HG03558 (cell line): ENCODE measurements around the gene IPPK.
"Not testable (repeated sequence)": the region's sequence is repeated elsewhere in the genome, so short reads cannot be mapped to it uniquely, and the experiment has no call there.

ENCODE experiments used
- ATAC-seq: cut with Tn5 transposase; IDR thresholded peaks from one replicate; pipeline ENCODE4 v1.9.1; 2021; ENCODE audit warnings: moderate number of reproducible peaks; ENCODE audit not compliant: unreplicated experiment; ENCODE audit errors: extremely low read depth

The IPPK gene

DNA sequence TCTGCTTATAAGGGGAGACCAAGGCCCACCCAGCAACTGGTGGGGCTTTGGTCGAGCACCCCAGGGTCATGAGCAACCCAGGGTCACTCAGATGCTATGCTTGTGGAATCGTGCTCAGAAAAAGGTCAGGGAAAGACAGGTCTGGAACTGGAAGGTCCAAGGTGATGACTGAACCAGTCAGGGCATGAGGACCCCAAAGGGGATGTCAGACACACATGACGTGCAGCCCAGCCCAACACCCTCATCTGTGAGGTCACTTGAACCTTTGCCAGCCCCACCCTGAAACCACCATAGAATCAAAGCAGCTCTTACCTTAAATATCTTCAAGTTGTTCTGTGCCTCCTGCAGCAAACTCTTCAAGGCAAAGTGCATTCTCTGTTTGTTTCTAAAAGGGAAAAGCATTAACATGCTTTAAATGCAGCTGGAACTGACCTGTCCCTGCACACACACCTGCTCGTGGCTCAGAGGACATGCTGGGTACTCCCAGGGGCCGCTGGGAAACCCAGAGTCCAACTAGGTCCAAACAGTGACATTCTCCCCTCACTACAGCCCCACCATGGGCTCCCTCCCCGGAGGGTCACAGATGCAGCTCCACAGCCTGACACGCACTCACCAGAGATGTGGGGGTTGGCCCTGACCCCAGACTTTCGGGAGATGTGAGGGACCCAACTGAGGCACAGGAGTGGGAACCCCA is 29.4 kb downstream of the IPPK start:
- ATAC-seq, result no peak

DNA sequence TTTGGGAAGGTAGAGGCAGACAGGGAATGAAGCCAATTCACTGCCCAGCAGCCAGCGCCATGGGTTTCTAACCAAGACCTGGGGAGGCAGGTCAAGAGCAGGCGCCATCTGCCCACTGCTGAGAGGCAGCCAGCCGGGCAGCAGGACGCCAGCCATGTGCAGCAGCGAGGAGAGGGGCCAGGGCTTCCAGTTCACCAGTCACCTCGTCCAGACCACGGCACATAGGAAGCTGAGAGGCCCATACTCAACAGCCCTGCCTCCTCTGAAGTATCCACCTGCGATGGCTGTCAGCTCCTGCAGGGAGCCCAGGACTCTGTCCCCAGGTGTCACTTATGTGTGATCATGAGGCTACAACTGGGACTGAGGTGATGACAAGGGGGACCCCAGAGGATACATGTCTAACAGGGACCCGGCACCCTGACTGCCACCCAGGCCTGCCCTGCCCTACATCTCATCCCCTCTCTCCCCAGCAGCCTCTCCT is 30.1 kb downstream of the IPPK start:
- ATAC-seq, result no peak

DNA sequence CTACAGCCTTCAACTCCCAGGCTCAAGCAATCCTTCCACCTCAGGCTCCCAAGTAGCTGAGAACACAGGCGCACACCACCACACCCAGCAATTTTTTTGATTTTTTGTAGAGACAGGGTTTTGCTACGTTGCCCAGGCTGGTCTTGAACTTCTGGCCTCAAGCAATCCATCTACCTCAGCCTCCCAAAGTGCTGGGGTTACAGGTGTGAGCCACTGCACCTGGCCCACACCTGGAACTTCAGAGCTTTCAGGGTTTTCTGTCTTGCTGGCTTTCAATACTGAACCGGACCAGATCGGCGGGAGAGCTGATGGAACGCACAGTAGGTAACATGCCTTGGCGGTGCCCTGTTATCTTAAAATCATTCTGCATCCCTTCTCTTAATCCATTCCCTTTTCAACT is 30.8 kb downstream of the IPPK start:
- ATAC-seq, result no peak

DNA sequence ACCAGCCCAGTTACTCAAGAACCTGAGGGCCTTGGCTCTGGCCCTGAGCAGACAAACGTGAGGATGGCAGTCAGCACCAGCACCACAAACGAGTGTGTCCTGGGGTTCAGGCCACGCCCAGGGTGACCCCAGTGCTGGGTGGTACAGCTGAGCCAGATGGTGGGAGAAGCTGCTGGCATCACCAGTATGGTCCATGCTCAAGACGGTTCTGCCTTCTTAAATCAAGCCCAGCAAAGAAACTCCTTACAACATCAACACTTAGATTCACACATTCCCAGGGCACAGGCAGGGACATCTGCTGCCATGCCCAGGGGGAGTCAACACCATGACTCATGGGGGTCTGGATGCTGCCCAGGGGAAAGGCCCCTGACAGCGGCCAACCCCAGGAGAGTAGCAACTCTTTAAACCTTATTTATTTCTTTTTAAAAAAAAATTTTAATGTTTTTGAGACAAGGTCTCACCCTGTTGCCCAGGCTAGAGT is 31.3 kb downstream of the IPPK start:
- ATAC-seq, result no peak

GRCh38 chr9:92637886-92638620 is 31.9 kb downstream of the IPPK start:
- ATAC-seq, result no peak

GRCh38 chr9:92637326-92637725 is 32.6 kb downstream of the IPPK start:
- no peak for ATAC-seq

DNA sequence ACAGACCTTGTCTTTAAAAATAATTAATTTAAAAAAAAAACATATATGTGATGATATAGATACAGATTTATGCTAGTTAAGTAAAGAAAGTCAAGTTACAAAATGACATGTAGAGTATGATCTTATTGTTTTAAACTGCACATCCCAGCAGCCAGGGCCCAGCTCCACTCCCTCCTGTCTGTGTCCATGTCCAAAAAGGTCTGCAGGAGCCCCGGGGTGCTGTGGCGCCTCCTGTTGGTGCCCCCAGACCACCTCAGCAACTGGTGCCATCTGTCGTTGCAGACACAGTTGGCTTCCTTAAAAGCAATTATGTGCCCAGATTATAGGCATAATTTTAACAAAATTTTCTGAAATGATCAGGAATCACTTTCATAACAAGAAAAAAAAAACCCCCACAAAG is 33.3 kb downstream of the IPPK start:
- ATAC-seq, result no peak

GRCh38 chr9:92635760-92636159 is 34.2 kb downstream of the IPPK start:
- no peak for ATAC-seq

DNA sequence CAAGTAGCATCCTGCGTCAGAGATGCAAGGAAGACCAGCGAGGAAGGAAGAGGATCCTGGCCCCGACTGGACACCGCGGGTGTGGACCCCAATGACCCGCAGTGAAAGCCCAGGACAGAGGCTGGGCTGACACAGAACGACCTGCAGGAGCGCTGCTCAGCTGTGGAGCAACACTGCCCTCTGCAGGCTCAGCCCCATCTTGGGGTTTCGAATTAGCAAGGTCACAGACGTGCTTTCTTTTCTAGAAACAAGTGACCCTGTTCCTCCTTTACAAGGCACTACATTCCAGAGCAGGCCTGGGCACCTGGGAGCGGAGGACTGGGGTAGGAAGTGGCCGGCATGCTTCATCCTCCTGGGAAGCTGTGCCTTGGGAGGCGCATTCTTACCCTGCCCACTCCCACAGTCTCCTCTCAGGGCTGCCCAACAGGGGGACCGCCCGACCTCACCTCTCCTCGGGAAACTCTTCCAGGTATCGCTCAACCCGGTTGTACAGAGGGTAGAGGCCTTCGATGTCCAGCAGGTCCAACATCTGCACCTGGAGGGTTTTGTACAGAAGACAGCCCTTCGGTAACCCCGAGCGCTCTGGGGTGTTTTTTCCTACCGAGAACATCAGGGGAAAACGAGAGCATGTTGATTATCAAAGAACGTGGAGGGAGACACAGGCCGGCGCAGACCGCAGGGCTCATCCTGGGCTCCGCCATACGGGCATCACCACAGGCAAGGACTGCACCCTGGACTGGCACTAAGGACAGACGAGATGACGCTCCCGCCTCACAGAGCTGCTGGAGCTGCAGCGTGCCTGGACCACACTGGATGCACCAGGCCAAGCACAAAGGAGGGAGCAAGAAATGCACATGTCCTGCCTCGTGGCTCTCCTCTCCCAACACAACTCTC is 35.0 kb downstream of the IPPK start:
- ATAC-seq, result no peak

DNA sequence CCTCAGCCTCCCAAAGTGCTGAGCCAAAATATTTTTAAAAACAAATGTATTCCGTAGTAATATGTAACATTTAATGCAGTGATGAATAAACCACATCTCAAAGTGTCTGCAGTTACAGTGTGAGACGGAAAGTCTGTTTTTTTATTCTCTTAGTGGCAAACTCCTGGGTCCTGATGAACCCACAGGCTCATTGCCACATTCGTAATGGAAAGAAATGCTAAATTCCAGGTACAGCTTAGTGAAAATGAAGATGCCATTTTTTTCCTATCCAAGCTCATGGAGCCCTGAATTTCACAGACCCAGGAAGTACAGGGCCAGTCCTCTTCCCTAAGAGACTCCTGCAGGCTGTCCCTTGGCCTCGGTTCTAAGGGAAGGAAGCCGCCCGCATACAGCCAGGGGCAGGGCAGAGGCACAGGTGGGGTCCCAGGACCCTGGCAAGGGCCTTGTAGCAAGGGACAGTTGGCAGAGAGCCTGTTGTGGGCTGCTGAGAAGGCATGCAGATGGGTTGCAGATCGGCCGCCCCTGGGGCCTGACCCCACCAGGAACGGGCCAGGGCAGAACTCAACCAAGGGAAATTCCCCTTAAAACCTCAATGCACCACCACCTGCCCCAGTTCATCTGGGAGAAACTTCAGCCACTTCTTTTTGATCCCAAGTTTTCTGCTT is 36.2 kb downstream of the IPPK start:
- ATAC-seq, result no peak

GRCh38 chr9:92632641-92633040 is 37.3 kb downstream of the IPPK start:
- ATAC-seq, result no peak

GRCh38 chr9:92631452-92632343 is 38.2 kb downstream of the IPPK start:
- no peak for ATAC-seq

DNA sequence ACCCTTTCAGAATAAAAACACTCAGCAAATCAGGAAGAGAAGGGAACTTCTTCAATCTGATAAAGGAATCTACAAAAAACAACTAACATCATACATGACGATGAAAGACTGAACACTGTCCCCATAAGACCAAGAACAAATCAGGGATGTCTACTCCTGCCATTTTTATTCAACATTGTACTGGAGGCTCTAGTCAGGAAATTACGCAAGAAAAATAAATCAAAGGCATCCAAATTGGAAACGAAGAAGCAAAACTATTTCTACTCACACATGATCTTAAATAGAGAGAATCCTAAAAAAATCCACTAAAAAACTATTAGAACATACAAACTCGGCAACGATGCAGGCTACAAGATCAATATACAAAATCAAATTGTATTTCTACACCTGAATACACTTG is 42.3 kb downstream of the IPPK start:
- no peak for ATAC-seq

DNA sequence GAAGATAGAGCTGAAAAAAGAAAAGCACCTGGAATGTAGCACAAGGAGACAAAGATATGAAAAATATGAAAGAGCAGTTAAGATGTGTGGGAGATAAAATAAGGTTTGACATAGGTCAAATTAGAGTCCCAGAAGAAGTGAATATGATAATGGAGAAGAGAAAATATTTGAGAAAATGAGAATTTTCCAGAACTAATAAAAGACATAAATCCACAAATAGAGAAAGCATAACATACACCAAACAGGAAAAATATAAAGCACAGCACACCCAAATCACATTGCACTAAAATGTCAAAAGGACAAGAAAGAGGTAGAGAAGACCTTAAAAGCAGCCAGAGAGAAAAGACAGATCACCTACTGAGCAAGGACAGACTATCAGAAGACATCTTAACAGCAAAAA is 43.4 kb downstream of the IPPK start:
- ATAC-seq, result no peak

DNA sequence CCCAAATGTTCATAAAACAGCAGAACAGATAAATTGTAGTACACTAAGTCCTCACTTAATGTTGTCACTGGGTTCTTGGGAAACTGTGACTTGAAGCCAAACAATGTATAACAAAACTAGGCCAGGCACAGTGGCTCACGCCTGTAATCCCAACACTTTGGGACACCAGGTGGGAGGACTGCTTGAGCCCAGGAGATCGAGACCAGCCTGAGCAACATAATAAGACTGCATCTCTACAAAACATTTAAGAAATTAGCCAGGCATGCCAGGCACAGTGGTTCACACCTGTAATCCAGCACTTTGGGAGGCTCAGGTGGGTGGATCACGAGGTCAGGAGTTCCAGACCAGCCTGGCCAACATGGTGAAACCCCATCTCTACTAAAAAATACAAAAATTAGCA is 46.0 kb downstream of the IPPK start:
- not testable (repeated sequence) for ATAC-seq

DNA sequence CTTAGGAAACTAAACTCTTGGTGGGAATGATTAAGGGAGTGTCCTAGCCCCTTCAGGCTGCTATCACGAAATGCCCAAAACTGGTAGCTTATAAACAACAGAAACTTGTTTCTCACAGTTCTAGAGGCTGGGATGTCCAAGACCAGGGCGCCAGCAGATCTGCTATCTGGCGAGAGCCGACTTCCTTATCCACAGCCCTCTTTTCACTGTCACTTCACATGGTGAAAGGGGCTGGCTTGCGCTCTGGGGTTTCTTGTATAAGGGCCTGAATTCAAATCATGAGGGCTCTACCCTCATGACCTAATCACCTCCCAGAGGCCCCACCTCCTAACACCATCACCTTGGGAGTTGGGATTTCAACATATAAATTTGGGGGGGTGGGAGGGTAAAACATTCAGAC is 49.1 kb downstream of the IPPK start:
- no peak for ATAC-seq

DNA sequence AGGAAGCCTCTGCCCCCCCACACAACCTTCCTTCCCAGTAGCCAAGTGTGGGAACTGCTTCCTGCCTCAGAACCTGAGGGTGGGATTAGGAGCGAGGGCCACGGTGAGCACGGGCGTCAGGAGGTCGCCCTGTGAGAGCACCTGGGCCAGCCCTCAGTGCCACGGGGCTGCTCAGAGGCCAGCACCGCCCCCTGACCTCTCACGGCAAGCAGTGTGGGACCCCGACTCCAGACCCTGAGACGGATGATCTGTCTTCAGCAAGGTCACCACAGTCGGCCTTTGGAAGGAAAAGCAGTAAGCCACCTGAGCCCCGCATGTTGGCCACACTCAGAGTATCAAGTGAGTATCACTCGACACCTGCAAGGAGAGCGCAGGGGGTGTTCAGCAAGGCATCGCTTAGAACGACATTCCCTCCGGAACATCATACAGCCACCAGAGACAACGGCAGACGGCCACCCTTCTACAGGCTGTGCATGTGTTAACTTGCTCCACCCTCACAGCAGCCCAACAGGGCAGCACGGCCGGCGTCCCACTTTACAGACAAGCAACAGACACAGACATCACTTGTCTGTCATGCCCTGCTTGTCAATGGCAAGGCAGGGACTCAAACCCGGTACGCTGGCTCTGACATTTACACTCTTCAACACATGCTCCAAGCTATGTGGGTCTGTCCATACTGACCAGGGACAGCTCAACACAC is 50.2 kb downstream of the IPPK start:
- ATAC-seq, result no peak

DNA sequence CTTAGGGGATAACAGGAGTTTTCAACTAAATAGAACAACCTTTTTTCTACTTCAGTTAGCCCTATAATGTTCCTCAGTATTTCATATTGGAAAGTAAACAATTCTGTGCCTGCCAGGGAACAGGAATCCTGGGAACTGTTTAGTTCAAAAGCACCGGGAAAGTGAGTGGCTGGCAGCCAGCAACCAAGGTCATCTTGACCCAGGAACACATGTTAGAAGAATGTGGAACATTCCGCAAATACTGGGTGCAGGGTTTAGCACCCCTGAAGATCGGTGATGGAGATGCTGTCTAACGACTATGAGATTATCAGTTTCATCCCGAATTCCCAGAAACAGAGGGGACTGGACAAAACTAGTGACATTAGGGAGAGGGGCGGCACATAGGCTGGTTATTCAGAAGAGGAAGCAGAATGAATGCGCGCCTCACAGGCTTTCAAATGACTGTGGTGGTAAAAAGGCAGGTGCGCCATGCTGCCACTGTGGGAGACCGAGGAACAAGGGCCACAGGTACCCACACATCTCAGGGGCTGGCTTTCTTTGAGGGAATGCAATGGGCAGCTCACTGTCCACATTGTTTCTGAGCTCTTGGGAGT is 51.2 kb downstream of the IPPK start:
- ATAC-seq, result no peak
